NT2/D1 (cell line): ENCODE measurements around the gene C1QTNF3.

ENCODE experiments used
- SUZ12 ChIP-seq: IDR thresholded peaks from 2 replicates; pipeline ENCODE4 v1.6.1; 2011; ENCODE audit not compliant: insufficient read length, insufficient read depth; ENCODE audit errors: extremely low read depth
- YY1 ChIP-seq: IDR thresholded peaks from 2 replicates; pipeline ENCODE4 v1.6.1; 2011; ENCODE audit not compliant: insufficient read length, insufficient read depth
- ZNF274 ChIP-seq: IDR thresholded peaks from 2 replicates; pipeline ENCODE4 v1.6.1; 2011; ENCODE audit warnings: mild to moderate bottlenecking, low read depth, low read length

DNA sequence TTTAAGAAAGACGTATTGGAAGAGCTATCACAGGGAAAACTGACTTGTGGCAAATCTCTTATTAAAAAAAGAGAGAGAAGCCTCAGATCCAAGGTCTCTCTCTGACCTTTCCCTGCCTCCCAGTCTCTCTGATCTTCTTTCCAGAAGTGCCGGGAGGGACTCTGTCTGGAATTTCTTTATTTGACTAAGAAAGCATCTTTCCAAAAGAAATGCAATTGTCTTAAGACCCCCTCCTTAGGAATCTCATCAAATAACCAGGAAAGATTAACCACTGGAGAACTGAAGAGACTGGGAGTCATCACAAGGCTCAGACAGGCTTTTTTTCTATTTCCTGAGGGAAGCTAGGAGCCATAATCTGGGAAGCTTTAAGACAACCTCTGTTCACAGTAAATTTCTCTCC lies 4.6 kb downstream of the C1QTNF3 start:
- no peak for TF ChIP-seq ZNF274
- TF ChIP-seq YY1, result no peak
- TF ChIP-seq SUZ12, result no peak
